IPS-18c (cell line): Measurements from ENCODE around the gene OST4.

Experiments
- H3K4me3 ChIP-seq: 2 replicates; pipeline ENCODE4 v1.7.0; 2013; ENCODE audit warnings: low read depth, mild to moderate bottlenecking, low read length, moderate library complexity; ENCODE audit not compliant: insufficient read depth
- H3K9me3 ChIP-seq: one replicate; pipeline ENCODE4 v1.6.1; 2013; ENCODE audit warnings: mild to moderate bottlenecking, low read length, moderate library complexity; ENCODE audit not compliant: control insufficient read depth, insufficient read depth

The OST4 gene

DNA sequence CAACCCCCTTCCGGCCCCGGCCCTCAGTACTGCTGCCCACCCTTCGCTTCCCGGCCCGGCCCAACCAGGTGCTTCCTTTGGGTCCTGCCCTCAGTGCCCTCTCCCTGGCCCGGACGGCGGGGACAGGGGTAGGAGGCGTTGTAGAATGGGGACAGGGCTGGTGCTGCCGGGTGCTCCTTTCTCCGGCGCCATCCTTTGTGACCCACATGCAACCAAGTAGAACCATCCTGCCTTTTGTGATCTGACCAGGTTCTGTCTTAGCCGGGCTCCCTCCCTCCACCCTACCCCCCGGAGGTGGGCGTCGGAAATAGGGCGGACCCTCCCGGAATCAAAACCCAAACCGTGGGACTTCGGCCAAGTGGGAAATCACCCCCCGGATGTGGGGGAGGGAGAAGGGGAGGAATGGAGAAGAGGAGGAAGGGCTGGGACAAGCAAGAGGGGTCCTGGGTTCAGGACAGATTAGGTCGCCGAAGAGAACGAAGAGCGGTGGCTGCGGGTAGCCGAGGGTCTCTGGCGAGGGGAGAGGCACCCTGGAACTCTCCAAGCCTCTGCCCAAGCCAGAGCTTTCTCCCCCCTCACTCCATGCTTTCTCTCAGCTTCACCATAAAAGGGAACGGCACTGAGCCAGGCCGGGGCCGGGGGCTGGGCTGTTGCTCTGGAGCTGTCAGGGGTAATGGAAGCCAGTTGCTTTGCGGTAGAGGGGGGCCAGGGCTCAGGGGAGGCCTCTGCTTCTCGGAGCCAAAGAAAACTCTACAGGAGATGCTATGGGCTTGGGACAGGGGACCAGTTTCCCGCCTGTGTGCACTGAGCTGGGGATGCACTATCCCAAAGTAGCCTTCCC, 756 bp upstream of the OST4 start:
- H3K4me3 ChIP-seq, result peak overlapping the region; percentile 84
- no peaks in the 10 kb centered on the region for H3K9me3 ChIP-seq

DNA sequence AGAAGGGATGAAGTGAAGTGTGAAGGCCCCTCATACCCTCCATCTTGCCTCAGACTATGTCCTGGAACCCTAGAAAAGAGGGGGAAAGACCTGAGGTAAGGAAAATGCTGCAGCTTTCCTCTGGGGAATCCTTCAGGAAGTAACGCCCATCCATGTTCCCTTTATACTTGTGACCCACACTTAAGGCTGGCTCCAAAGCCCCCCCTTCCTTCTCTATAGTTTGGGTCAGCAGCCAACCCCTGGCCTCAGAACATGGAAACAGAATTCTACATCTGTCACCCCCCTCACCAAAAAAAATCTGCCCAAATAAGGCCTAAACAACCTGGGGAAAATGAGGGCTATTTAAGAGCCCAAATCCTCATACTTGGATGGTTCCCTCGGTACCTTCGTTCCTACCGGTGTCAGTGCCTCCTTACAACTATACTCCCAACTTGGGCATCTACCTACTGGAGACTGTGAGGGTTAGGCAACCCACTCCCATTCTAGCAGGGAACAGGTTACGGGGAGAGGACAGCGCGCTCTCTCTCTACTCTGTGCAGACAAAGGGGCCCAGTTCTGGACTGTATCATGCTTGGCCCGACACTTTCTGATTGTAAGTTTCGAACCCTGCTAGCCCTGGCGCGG, 689 bp downstream of the OST4 start:
- Histone ChIP-seq H3K4me3 (peak overlapping the region; percentile 99), H3K9me3 (no peaks in the 10 kb centered on the region)

DNA sequence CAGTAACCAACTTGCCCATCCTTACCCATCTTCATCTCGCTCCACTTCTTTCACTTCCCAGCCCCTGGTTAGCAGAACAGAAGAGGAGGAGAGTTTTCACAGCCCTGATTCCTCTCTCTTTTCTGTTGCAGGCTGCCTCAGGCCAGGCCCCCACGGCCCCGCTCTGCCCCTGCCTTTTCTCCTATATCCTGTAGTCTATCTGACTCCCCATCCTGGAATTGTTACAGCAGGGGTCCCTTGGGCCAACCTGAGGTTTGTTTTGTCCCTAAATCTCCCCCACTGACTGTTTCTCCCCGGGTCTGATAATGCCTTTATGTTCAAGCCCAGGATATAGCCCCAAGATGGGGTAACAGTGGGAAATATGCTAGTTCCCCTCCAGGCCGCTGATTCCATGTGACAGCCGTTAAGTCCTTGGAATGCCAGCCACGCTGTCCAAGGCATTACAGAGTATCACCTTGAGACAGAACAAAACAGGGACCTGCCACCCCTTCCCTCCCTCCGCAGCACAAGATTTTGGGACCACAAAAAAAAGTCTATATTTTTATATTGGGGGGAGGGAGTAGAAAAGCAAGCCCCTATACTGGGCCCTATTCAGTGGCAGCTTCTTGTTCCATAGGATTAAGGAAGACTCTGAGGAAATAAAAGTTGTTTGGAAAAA, 1.4 kb downstream of the OST4 start:
- no peaks in the 10 kb centered on the region for H3K9me3 ChIP-seq

DNA sequence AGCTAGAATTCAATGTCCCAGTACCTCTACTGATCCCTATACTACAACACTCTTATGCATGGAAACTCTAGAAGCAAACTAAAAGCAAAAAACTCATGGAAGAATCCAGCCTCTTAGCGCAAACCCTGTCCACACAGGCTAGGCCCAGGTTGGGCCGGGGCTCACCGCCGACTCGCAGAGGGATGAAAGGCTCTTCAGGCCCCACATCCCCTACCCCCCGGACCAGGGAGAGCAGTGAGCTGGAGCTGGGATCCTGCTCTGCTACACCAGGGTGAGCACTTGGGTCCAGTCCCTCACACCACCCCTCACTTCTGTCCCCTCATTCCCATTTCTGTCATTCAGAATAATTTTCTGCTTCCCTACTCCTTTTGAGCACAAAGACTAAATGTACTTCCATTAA, 2.0 kb downstream of the OST4 start:
- Histone ChIP-seq H3K4me3 (no peak overlapping the region), H3K9me3 (no peaks in the 10 kb centered on the region)

More for the DNA sequence above, 1.4 kb downstream of the OST4 start:
- peak overlapping the region; percentile 99 for H3K4me3 ChIP-seq

GRCh38 chr2:27067385-27067784, 4.1 kb downstream of the OST4 start:
- H3K4me3 ChIP-seq, result no peak overlapping the region
- H3K9me3 ChIP-seq, result no peaks in the 10 kb centered on the region

DNA sequence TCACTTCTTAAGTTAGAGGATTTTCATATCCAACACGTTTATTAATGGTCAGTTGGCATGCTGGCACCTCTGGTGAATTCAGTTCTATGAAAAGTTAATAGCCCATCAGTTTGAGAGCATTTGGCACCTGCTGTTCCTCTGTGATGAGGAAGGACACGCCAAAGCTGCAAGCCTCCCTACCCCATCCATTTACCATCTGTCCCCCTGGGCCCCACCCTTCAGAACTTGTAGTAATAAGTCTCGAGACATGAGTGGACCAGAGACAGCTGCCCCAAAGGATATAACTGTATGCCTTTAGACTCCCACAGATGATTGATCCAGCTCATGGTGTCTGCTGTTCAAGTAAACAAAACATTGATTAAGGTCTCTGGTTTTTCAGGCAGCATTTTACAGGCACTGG, 6.3 kb downstream of the OST4 start:
- Histone ChIP-seq H3K4me3 (no peak overlapping the region), H3K9me3 (no peaks in the 10 kb centered on the region)

- no peak overlapping the region for H3K4me3 ChIP-seq
- H3K9me3 ChIP-seq, result no peaks in the 10 kb centered on the region
Observed at GRCh38 chr2:27060323-27060722, 11.1 kb downstream of the OST4 start.

GRCh38 chr2:27059141-27059820, 12.2 kb downstream of the OST4 start:
- H3K9me3 ChIP-seq, result no peaks in the 10 kb centered on the region

DNA sequence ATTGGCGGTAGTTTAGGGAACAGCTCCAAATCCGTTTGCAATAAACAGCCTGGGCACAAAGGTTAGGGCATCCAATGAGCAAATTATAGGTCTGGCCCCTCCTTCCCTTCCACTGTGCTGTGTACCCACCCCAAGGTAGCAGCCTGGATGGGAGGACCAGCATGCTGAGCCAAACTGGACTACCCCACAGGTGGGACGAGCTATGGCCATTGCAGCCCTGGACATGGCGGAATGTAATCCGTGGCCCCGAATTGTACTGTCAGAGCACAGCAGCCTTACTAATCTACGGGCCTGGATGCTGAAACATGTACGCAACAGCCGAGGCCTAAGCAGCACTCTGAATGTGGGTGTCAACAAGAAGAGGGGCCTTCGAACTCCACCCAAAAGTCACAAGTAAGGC, 13.2 kb downstream of the OST4 start:
- no peak overlapping the region; the same call in 1 of the 2 replicates for H3K4me3 ChIP-seq
- H3K9me3 ChIP-seq, result no peaks in the 10 kb centered on the region

More at GRCh38 chr2:27059141-27059820, 12.2 kb downstream of the OST4 start:
- no peak overlapping the region for H3K4me3 ChIP-seq

- H3K9me3 ChIP-seq, result no peaks in the 10 kb centered on the region
- no peak overlapping the region for H3K4me3 ChIP-seq
Observed at GRCh38 chr2:27057184-27057583, 14.3 kb downstream of the OST4 start.

GRCh38 chr2:27054721-27055120, 16.7 kb downstream of the OST4 start:
- Histone ChIP-seq H3K4me3 (no peak overlapping the region), H3K9me3 (no peaks in the 10 kb centered on the region)

- H3K4me3 ChIP-seq, result no peak overlapping the region
- peaks cover under 1% of the 10 kb centered on the region for H3K9me3 ChIP-seq
Observed at GRCh38 chr2:27053776-27054175, 17.7 kb downstream of the OST4 start.

DNA sequence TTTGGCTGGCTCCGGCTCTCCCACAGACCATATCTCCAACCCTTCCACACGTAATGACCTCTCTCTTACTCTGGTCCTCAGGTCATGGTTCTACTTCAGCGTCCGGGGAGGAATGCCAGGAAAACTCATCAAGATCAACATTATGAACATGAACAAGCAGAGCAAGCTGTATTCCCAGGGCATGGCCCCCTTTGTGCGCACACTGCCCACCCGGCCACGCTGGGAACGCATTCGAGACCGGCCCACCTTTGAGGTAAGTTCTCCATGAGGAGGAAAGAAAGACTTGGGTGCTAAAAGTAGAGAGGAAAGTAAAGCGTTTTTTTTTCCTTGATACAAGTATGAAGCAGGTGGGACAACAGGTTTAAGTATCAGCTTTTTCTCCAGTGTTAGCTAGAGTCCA, 18.1 kb downstream of the OST4 start:
- Histone ChIP-seq H3K9me3 (peaks cover 2% of the 10 kb centered on the region), H3K4me3 (no peak overlapping the region)

GRCh38 chr2:27051902-27052645, 19.4 kb downstream of the OST4 start:
- peaks cover 2% of the 10 kb centered on the region for H3K9me3 ChIP-seq
- H3K4me3 ChIP-seq, result peak overlapping the region; percentile 90

DNA sequence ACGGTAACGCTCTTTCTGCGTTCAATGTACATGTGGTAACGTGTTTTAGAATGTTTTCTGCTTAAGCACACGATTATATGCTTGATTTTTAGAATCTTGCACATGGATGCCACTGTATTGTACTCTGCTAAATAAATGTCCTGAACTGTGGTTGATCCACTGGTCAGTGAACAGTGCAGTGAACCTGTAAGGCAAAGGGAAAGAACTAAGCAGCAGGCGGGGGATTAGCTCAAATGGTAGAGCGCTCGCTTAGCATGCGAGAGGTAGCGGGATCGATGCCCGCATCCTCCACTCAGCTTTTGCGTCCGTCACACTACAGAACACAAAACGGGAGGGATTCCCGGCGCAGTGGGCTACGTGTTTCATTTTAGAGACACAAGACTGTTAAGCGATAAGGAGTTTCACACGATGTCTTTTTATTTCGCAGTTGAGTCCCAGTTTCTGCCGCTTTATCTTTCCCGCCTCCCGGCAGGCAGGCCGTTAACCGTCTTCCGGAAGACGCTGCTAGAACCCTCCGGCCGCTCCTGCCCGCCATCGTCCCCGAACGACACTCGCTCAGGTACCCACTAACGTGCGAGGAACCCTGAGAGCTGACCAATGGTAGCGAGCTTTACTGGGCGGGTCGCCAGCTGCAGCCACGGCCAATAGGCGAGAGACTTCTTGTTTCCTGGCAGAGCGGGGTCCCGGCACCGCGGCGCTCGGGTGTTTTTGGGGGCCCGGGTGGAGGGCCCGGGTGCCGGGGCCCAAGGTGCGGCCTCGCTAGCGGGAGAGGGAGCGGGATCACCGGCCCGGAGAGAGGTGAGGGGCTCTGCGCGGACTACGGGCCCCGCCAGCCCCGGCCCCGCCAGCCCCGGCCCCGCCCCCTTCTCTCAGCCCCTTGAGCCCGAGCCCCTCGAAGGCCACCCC, 20.2 kb downstream of the OST4 start, which contains the start of gene AGBL5:
TSS of gene AGBL5 (plus strand) at position 673 of the 906 bp plus-strand sequence. CDS start 1,291 bp downstream, outside the sequence.
- peak within 1 kb of the TSS; percentile 90 for H3K4me3 ChIP-seq

More for the DNA sequence above, 20.2 kb downstream of the OST4 start, which contains the start of gene AGBL5:
- H3K9me3 ChIP-seq, result peaks cover 2% of the 10 kb centered on the region
